LNCaP clone FGC (cell line): ENCODE results near the gene DLX5.
A peak's percentile ranks its signal among the peaks of the same experiment; 100 is the strongest.
"Not testable (repeated sequence)": the region's sequence is repeated elsewhere in the genome, so short reads cannot be mapped to it uniquely, and the experiment has no call there.

Experiments used
- DNase-seq: peaks from one replicate; pipeline ENCODE4 v3.0.0-alpha.2; 2011; ENCODE audit warnings: low read depth
- H3K4me3 ChIP-seq: 2 replicates; pipeline ENCODE4 v1.5.1; 2011; ENCODE audit warnings: mild to moderate bottlenecking, low read depth, low read length, control low read depth
- CTCF ChIP-seq: IDR thresholded peaks from 2 replicates; pipeline ENCODE4 v1.5.1; 2012; ENCODE audit warnings: mild to moderate bottlenecking; ENCODE audit not compliant: control insufficient read depth, insufficient read depth; ENCODE audit errors: extremely low read depth

DLX5 gene

DNA sequence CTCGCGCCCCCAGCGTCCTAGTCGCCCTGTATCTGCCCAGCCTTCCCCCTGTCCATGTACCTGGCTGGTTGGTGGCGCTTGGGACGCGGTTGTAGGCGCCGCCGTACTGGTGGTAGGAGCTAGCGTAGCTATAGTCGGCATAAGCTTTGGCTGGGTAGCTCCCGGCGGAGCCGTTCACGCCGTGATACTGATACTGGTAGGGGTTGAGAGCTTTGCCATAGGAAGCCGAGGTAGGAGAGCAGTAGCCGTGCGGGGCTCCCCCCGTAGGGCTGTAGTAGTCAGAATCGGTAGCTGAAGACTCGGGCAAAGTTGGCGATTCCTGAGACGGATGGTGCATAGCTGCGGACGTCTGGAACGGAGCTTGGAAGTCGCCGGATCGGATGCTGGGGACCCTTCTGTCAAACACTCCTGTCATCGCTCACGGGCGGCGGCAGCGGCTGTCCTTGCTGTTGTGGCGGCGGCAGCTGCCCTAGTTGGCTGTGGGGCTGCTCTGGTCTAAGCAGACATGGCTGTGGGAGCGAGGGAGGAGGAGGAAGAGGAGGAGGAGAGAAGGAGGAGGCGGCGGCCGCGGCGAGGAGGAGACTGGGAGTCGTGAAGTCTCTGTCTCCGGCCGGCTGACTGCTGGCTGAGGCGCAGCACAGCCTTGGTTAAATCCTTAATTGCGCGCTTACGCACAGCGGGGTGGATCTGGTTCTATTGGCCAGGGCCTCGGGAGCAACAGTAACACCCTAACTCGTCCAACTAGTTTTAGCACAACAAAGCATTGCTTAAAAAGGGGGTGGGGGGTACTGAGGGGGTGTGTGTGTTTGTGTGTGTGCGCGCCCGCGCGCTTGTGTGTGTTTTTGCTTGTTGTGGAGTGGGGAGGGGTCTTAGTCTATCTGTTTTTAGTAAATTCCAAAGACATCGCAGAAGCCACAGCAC lies at the start of gene DLX5:
Gene DLX5 (minus strand): TSS at position 623 of the 921 bp plus-strand sequence. CDS start 208 bp downstream, at position 415.
- TF ChIP-seq CTCF, result no peak
- peak within 1 kb of the TSS; percentile 31 for H3K4me3 ChIP-seq
- no peak for DNase-seq

- not testable (repeated sequence) for H3K4me3 ChIP-seq, DNase-seq
Observed at GRCh38 chr7:97072025-97072424, 47.4 kb upstream of the DLX5 start.

DNA sequence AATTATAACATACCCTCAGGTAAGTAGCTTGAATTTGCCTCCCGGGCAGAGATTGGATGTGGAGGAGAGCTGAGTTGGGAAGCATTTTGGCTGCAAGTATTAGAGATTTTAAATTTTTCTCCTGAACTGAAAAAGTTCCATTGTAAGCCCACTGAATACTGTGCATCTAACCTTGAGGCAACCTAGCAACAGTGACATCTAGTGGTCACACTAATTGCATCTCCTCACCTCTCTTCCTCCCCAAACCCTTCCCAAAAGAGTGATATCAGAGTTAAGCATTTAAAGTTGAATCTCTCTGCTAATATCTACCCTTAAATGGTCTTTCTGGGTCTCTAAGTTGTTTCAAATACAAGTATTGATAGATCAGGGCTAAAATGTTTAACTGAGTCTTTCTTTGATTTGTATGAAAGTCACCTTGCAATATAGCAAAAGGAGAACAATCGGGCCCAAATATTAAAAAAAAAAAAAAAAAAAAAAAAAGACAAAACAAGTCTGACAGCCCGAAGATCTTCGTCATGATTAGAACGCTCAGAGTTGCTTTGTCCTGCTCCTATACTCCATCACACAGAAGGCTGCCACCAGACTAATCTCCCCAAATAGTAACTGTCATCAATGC lies 40.4 kb upstream of the DLX5 start:
- DNase-seq, result peak; percentile 15
- H3K4me3 ChIP-seq, result no peak overlapping the region
- peak; percentile 74 for TF ChIP-seq CTCF

DNA sequence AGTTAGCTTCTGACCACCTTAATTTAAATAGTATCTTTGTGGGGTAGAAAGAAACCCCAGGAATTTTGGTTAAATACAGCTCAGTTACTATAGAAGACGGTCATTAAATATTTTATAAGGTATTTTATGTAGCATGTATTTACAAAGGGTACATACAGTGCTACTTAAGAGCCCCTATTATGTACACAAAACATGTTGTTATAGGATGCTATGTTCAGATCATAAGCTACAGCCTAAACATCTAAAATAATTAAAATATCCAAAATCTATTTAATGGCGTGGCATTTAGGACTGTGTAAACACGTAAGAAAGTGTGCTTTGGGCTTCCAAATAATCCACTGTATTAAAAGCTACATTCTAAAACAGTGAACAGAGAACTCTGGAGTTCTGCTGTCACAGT lies 39.4 kb upstream of the DLX5 start:
- no peak for TF ChIP-seq CTCF
- DNase-seq, result peak; percentile 2
- no peak overlapping the region for H3K4me3 ChIP-seq

DNA sequence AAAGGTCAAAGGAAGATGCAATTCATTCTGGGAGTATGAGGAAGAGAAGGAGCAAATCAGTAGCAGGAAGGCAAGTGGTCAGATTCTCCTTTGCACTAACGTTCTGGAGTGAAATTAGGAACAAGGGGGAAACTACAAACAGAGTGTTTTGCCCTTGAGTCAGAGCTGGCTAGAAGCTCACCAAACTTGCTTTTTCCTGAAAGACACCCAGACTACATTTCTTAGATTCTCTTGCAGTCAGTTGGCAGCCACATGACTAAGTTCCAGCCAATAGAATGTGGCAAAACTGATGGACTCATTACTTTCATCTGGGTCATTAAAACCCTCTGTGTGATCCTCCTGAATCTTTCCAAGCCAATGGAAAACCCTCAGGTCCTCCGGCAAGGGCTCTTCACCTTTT lies 18.6 kb upstream of the DLX5 start:
- no peak for DNase-seq
- H3K4me3 ChIP-seq, result no peak overlapping the region
- no peak for TF ChIP-seq CTCF

DNA sequence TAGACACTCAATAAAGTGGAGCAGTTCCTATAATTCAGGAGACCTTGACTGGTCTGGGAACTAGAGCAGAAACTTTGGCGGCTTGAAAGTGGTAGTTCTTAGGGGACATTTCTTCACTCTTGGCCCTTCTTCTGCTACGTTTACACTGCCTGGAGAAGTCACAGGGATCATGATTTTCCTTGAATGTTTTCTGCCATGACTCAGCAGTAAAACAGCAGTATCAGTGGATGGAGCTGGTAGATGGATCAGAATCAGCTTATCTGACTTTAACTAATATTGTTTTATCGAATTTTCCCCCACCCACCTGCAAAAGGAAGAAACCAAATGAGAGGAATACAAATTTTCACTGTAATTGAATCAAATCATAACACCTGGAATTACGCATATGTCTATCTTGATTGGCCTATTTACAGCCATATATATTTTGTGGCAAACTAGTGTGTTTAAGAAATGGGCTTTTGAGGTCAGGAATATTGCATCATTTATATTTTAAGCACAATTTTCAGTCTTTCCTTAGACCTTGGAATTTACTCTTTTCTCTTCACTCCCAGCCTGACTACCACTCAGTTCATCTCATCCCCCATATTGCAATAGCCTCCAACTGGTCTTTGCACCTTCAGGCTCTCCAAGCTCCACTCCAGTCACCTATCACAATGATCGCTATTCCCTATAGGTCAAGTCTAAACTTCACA lies 14.9 kb upstream of the DLX5 start:
- H3K4me3 ChIP-seq, result no peak overlapping the region
- no peak for TF ChIP-seq CTCF

GRCh38 chr7:97034213-97034852 lies 9.7 kb upstream of the DLX5 start:
- H3K4me3 ChIP-seq, DNase-seq: not testable (repeated sequence)

More for the DNA sequence above, 14.9 kb upstream of the DLX5 start:
- DNase-seq, result no peak
